ENCODE measurements around the gene HIPK2. TPM values are rescaled to one million over a fixed set of nuclear protein-coding genes. Genes with fewer than 3 reads are reported as not detected.
A peak's percentile ranks its signal among the peaks of the same experiment; 100 is the strongest.

Gene HIPK2
- total RNA-seq, 1 experiment from 2014 or later, result 2.0 TPM

DNA sequence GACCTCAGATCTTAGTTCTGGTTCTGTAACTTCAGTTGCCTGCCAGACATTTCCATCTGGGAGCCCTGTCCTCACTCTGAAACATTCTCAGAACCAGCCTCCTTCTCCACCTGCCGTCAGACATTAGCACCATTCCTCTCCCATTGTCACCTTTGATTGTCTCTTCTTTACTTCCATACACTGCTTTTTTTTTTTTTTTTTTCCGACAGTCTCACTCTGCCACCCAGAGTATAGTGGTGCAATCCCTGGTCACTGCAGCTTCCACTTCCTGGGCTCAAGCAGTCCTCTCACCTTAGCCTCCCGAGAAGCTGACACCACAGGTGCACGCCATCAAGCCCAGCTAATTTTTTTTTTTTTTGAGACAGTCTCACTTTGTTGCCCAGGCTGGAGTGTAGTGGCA lies 21.1 kb upstream of the HIPK2 start:
- no peaks in the 10 kb centered on the region for H3K36me3 ChIP-seq
- DNase-seq, result no peak
- no peak overlapping the region for H3K4me3 ChIP-seq
- no peaks in the 10 kb centered on the region for H3K27me3 ChIP-seq
- peaks cover 2% of the 10 kb centered on the region; the same call in 1 of the 2 replicates for H3K9me3 ChIP-seq

GRCh38 chr7:139798221-139798620 lies 20.4 kb upstream of the HIPK2 start:
- no peaks in the 10 kb centered on the region; the same call in 1 of the 2 replicates for H3K9me3 ChIP-seq
- no peaks in the 10 kb centered on the region for H3K36me3 ChIP-seq
- no peaks in the 10 kb centered on the region for H3K27me3 ChIP-seq
- no peak overlapping the region for H3K4me3 ChIP-seq
- no peak for DNase-seq

DNA sequence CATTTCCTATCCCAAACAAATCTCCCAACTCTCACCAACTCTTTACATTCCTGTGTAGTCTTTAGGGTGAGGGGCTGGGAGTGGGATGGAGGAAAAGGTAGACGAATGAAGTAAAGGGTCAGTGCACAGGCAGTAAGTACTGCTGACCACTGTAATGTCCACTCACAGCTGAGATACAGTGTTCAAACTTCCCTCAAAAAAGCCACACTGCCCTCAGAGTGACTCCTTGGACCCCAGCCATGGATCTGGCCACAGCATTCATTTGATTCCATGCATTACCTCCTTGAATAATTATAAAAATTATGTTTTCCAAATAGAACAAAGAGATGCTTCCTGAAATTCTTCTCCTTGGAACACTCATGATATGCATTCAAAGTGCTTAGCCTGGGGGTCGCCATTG lies 19.8 kb upstream of the HIPK2 start:
- H3K36me3 ChIP-seq, result no peaks in the 10 kb centered on the region
- H3K27me3 ChIP-seq, result no peaks in the 10 kb centered on the region
- H3K9me3 ChIP-seq, result no peaks in the 10 kb centered on the region
- DNase-seq, result no peak
- H3K4me3 ChIP-seq, result no peak overlapping the region

- Histone ChIP-seq H3K9me3 (no peaks in the 10 kb centered on the region), H3K36me3 (no peaks in the 10 kb centered on the region), H3K27me3 (no peaks in the 10 kb centered on the region), H3K4me3 (no peak overlapping the region)
- DNase-seq, result no peak
Observed at GRCh38 chr7:139791316-139791715, 13.5 kb upstream of the HIPK2 start.

DNA sequence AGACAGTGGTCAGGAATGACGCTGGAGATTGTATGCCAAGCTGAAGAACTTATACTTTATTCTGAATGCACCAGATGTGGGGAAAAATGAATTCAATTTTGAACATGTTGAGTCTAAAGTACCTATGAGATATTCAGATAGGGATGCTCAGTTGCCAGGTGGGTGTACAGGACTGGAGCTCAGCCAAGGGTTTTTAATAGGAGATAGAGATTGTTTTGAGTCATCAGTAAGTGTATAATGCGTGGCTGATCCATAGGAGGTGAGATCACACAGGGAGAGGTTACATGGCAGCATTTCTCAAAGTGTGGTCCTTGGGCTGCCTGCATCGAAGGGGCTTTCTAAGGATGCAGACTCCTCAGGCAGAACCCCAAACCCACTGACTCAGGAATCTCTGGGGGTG lies 6.8 kb upstream of the HIPK2 start:
- Histone ChIP-seq H3K4me3 (no peak overlapping the region), H3K36me3 (no peaks in the 10 kb centered on the region), H3K27me3 (no peaks in the 10 kb centered on the region), H3K9me3 (no peaks in the 10 kb centered on the region)
- DNase-seq, result no peak

DNA sequence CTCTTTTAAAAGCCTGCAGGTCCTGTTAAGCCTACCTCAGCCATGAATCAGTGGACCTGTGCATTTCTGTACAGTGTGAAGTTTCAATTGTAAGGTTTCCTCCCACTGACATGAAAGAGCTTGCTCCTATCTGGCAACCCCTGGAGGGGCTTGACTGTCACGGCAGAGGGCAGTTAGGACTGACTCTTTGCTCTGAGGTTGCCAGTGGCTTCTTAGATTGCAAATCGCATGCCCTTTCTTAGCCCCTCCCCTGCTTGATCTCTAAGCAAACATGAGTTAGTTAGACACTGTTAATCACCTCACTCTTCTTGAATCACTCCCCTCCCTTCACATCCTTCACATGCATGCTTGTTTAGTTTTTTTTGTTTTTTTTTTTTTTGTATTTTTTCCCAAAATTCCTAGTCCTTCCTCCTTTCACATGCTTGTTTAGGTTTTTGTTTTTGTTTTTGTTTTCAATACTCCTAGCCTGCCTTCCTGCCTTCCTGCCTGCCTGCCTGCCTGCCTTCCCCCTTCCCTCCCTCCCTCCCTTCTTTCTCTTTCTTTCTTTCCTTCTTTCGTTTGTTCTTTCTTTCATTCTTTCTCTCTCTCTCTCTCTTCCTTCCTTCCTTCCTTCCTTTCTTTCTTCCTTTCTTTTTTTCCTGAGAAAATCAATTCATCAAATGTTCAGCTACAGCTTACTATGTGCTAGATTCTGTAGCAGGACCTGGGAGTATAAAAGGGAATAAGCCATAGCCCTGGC lies 6.0 kb upstream of the HIPK2 start:
- no peaks in the 10 kb centered on the region for H3K27me3 ChIP-seq
- H3K36me3 ChIP-seq, result no peaks in the 10 kb centered on the region
- DNase-seq, result no peak
- no peaks in the 10 kb centered on the region for H3K9me3 ChIP-seq
- no peak overlapping the region for H3K4me3 ChIP-seq

DNA sequence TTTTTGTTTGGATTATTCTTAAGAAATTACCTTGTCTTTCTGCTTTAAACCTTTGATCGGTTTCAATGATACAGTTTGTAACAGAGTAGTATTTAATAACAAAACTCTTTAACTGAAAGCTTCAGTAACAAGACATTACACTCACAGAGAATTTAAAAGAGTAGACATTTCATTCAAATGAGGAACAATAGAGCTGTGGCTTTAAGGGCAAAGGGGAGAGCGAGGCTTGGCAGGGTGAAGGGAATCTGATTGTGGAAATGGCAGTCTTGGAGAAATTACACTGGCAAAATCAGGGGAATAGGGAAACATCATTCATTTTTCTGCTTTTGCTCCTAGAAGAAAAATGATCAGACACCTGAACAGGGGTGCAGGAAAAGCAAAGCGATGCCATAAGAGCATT lies 5.1 kb upstream of the HIPK2 start:
- no peak overlapping the region for H3K4me3 ChIP-seq
- H3K36me3 ChIP-seq, result no peaks in the 10 kb centered on the region
- H3K27me3 ChIP-seq, result no peaks in the 10 kb centered on the region
- DNase-seq, result no peak
- H3K9me3 ChIP-seq, result no peaks in the 10 kb centered on the region

DNA sequence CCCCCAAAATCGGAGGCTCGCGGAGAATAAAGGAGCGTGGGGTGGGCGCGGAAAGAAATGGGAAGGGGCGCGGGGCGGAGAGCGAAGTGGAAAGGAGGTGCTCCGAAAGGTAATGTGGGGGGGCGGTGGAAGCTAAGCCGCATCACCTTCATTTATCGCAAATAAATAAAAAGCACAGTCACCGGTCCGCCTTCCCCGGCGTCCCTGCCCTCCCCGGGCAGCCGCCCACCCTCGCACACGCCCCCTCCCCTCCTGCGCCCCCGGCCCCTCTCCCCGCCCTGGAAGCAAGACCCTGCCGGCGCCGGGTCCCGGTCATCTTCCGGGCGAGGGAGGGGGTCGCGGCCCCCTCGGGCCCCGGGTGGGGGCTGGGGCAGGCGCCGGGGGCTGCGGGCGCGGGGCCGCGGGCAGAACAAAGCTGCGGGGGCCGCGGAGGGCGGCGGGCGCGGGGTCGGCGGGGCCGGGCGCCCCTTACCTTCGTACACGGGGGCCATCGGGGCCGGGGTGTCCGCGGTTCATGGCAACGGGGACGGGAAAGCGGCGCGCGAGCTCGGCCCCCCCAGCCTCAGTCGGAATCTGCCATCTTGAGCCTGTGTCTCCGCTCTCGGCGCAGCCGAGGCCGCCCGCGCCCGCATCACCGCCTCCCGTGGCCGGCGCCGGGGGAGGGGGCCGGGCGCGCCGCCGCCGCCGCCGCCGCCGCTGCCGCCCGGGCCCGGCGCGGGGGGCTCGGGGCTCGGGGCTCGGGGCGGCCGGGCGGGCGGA lies 486 bp downstream of the HIPK2 start:
- no peaks in the 10 kb centered on the region for H3K9me3 ChIP-seq
- no peaks in the 10 kb centered on the region for H3K27me3 ChIP-seq
- H3K36me3 ChIP-seq, result peaks cover 10% of the 10 kb centered on the region; the same call in 1 of the 2 replicates
- peak overlapping the region; percentile 70 for H3K4me3 ChIP-seq
- DNase-seq, result peak; percentile 31

DNA sequence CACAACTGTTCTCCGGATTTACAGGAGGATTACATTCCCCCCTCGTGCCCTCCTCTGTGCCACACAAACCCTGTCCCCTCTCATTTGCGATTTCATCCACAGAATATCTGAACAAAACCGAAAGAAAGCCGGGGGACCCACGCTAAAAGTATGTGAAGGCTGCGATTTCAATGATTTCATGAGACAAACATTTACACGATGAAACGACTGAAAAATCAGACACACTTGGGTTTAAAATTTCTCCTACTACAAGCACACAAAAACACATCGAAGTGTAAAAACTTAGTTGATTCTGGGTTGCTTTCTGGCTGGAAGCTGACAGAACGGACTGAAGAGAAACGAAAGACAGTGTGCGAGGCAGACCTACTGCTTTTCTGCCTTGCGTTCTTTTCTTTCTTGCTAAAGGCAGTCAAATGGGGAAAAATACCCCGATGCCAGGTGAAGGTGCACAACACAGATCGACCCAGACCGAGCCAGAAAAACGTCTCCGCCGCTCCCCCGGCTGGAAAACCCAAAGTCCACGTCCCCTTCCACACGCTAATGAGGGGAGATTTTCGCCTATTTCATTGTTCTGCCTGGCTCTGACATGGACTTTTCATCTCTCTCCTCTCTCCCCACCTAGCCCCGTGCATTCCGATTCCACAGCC lies 1.2 kb downstream of the HIPK2 start:
- DNase-seq, result no peak
- Histone ChIP-seq H3K9me3 (no peaks in the 10 kb centered on the region), H3K27me3 (no peaks in the 10 kb centered on the region), H3K4me3 (peak overlapping the region; percentile 70), H3K36me3 (peaks cover 10% of the 10 kb centered on the region; the same call in 1 of the 2 replicates)

DNA sequence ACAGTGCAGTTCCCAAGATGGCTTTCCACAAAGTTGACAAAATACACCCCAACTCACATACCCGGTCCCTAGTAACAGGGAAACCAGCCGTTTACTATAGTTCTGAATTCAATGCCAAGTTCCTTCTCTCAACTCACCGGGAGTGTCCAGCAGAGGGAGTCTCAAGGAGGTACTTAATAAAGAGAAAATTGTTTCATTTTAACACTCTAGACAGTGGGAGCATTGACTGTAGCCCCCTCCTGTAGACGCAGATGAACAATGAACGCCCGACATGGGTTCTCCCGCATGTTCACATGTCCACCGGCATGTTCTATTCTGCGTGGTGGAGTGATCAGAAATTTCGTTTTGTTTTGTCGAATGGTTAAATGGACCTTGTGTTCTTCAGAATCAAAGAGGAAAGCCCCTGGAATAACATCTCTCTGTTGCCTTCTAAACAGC lies 1.9 kb downstream of the HIPK2 start:
- DNase-seq, result peak; percentile 45
- peak overlapping the region; percentile 70 for H3K4me3 ChIP-seq
- H3K36me3 ChIP-seq, result peaks cover 11% of the 10 kb centered on the region; the same call in 1 of the 2 replicates
- no peaks in the 10 kb centered on the region for H3K27me3 ChIP-seq
- no peaks in the 10 kb centered on the region for H3K9me3 ChIP-seq

- no peaks in the 10 kb centered on the region for H3K9me3 ChIP-seq
- H3K36me3 ChIP-seq, result peaks cover 16% of the 10 kb centered on the region
- no peak for DNase-seq
- H3K4me3 ChIP-seq, result no peak overlapping the region
- H3K27me3 ChIP-seq, result no peaks in the 10 kb centered on the region
Observed at GRCh38 chr7:139774376-139774775, 3.4 kb downstream of the HIPK2 start.

DNA sequence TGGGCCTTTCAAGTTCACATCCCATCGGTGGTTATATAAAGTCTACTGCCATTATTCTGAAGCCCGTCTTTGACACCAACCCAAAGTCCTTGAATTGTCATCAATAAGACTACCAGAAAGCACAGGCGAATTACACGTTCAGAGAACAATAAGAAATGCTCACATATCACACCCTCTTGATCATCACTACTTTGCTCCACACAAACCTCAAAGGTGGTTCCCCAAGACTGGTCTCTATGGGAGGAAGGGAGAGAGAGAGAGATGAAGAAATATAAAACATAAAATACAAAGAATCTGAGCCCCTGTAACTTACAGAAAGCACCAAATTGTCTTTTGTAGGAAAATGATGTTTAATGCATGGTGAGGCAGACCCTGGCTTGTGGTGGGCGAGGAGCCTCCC lies 4.4 kb downstream of the HIPK2 start:
- Histone ChIP-seq H3K9me3 (no peaks in the 10 kb centered on the region), H3K36me3 (peaks cover 16% of the 10 kb centered on the region), H3K27me3 (no peaks in the 10 kb centered on the region), H3K4me3 (no peak overlapping the region)
- DNase-seq, result no peak

DNA sequence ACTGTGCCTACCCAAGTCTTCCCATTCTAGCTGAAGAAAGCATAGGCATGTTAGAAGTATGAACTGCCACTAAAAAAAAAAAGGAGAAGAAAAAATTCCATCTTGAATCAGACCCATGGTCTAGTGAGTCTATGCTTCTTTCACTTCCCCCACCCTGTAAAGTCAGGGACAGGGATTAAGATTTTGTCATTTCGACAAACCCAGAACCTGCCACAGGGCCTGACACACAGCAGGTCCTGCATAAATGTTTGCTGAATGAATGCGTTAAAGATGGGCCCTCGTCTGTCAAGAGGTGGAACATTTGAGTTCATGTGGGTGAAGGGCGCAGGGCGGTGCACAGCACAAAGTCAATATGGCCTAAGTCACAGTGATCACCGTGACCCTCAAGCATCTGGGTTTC lies 4.9 kb downstream of the HIPK2 start:
- no peak overlapping the region for H3K4me3 ChIP-seq
- no peak for DNase-seq
- H3K36me3 ChIP-seq, result peaks cover 16% of the 10 kb centered on the region
- no peaks in the 10 kb centered on the region for H3K9me3 ChIP-seq
- H3K27me3 ChIP-seq, result no peaks in the 10 kb centered on the region

GRCh38 chr7:139772115-139772514 lies 5.7 kb downstream of the HIPK2 start:
- no peaks in the 10 kb centered on the region for H3K9me3 ChIP-seq
- H3K4me3 ChIP-seq, result no peak overlapping the region
- DNase-seq, result no peak
- H3K27me3 ChIP-seq, result no peaks in the 10 kb centered on the region
- peaks cover 16% of the 10 kb centered on the region for H3K36me3 ChIP-seq

- Histone ChIP-seq H3K4me3 (no peak overlapping the region), H3K36me3 (peaks cover 16% of the 10 kb centered on the region), H3K9me3 (no peaks in the 10 kb centered on the region), H3K27me3 (no peaks in the 10 kb centered on the region)
- DNase-seq, result peak; percentile 34
Observed at GRCh38 chr7:139771001-139771956, 6.5 kb downstream of the HIPK2 start.

GRCh38 chr7:139769761-139770160 lies 8.0 kb downstream of the HIPK2 start:
- Histone ChIP-seq H3K27me3 (no peaks in the 10 kb centered on the region), H3K4me3 (no peak overlapping the region)

More at GRCh38 chr7:139769761-139770160, 8.0 kb downstream of the HIPK2 start:
- peaks cover 13% of the 10 kb centered on the region for H3K36me3 ChIP-seq
- no peak for DNase-seq
- H3K9me3 ChIP-seq, result no peaks in the 10 kb centered on the region
